PC-9 (cell line): ENCODE results near the gene RER1.

Experiments used
- EZH2 ChIP-seq: fragments of 200-600 bp; sonication (generic); IDR thresholded peaks from 2 replicates; pipeline ENCODE4 v1.8.0; 2017; ENCODE audit warnings: antibody characterized with exemption, low read depth
- TF ChIP-seq, protein P1 (sequence below): fragments of 200-600 bp; sonication (generic); conservative IDR thresholded peaks from 2 replicates; pipeline ENCODE4 v1.6.1; 2017; ENCODE audit warnings: mixed run types, antibody characterized with exemption, mild to moderate bottlenecking, moderate library complexity

DNA sequence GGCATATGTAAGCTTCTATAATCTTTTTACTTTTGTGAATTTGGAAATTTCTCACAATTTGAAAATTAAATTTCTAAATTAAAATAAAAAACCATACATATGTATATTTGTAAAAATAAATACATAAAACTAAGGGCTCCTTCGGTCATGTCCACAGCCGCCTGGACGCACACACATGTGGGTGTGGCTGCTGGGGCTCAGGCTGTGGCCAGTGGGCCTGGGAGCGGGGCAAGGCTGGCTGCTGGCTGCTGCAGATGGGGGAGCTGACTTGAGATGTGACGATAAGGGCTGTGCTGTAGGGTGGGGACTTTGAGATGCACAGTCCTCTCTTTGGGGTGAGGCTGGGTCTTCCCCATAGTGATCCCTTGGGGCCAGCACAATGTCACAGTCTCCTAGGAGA lies 4.8 kb downstream of the RER1 start:
- no peak for TF ChIP-seq EZH2
- TF ChIP-seq, protein P1, sequence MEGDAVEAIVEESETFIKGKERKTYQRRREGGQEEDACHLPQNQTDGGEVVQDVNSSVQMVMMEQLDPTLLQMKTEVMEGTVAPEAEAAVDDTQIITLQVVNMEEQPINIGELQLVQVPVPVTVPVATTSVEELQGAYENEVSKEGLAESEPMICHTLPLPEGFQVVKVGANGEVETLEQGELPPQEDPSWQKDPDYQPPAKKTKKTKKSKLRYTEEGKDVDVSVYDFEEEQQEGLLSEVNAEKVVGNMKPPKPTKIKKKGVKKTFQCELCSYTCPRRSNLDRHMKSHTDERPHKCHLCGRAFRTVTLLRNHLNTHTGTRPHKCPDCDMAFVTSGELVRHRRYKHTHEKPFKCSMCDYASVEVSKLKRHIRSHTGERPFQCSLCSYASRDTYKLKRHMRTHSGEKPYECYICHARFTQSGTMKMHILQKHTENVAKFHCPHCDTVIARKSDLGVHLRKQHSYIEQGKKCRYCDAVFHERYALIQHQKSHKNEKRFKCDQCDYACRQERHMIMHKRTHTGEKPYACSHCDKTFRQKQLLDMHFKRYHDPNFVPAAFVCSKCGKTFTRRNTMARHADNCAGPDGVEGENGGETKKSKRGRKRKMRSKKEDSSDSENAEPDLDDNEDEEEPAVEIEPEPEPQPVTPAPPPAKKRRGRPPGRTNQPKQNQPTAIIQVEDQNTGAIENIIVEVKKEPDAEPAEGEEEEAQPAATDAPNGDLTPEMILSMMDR = no peak
